Spleen (tissue), 7 donors: Measurements from ENCODE around the gene FAM163A.

Experiments
- POLR2A ChIP-seq, 3 donors: fragments of 450-650 bp; IDR thresholded peaks; one replicate each; pipeline ENCODE4 v1.5.1; 2017; ENCODE audit warnings: antibody characterized with exemption in 3 of 3, mild to moderate bottlenecking in 1 of 3
- POLR2AphosphoS5 ChIP-seq, 3 donors: sonication (generic); formaldehyde crosslinking; IDR thresholded peaks; one replicate each; pipeline ENCODE4 v1.5.1; 2017; ENCODE audit warnings: antibody characterized with exemption in 3 of 3
- TF ChIP-seq, protein P1 (sequence below), 11 experiments: fragments of 200-600 bp in 7 of 11; fragments of 450-650 bp in 4 of 11; sonication (generic) in 4 of 11; IDR thresholded peaks in 8 of 11; conservative IDR thresholded peaks in 3 of 11; 1 replicate in 7 of 11; 2 replicates in 4 of 11; pipeline versions ENCODE4 v1.4.0 to v1.8.0; 2016 to 2021; ENCODE audit warnings: antibody characterized with exemption in 11 of 11, inconsistent platforms in 4 of 11, mild to moderate bottlenecking in 1 of 11
- donor health status: DM: no; HTN: no; CAD: no; lungs with moderate emphysema.
- donor health status: DM: no; HTN: no; CAD: no.
- donor health status: DM: no; HTN: no; CAD: no.

DNA sequence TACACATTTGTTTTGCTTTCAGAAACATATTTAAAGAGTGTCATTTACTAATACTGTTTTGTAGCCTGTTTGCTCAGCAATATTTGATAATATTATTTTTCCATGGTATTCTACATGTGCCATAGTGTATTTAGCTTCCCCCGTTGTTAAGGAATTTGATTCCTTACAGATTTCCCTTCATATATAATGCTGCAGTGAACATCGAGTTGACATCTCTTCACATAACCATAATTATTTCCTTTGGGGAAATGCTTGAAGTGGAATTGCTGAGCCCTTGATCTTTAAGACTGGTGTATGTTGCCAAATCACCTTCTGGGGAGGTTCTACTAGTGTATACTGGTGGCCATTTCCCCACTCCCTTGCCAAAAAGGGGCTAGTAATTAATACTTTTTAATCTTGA, 42.6 kb downstream of the FAM163A start:
- TF ChIP-seq POLR2AphosphoS5 (IDR thresholded peaks at IDR 0.05) (no peak), POLR2A (IDR thresholded peaks at IDR 0.05) (no peak)
- TF ChIP-seq, protein P1, sequence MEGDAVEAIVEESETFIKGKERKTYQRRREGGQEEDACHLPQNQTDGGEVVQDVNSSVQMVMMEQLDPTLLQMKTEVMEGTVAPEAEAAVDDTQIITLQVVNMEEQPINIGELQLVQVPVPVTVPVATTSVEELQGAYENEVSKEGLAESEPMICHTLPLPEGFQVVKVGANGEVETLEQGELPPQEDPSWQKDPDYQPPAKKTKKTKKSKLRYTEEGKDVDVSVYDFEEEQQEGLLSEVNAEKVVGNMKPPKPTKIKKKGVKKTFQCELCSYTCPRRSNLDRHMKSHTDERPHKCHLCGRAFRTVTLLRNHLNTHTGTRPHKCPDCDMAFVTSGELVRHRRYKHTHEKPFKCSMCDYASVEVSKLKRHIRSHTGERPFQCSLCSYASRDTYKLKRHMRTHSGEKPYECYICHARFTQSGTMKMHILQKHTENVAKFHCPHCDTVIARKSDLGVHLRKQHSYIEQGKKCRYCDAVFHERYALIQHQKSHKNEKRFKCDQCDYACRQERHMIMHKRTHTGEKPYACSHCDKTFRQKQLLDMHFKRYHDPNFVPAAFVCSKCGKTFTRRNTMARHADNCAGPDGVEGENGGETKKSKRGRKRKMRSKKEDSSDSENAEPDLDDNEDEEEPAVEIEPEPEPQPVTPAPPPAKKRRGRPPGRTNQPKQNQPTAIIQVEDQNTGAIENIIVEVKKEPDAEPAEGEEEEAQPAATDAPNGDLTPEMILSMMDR (IDR thresholded peaks at IDR 0.05 in 8 of 11, conservative IDR thresholded peaks at IDR 0.05 in 3 of 11) = no peak
